ENCODE results near the gene ACE2.
"Not testable (repeated sequence)": the region's sequence is repeated elsewhere in the genome, so short reads cannot be mapped to it uniquely, and the experiment has no call there.

The ACE2 gene

GRCh38 chrX:15600745-15601144, at the start of gene ACE2:
Gene ACE2 (minus strand): TSS chrX:15600960. CDS start chrX:15600911, 49 bp downstream.
- no peak for DNase-seq

DNA sequence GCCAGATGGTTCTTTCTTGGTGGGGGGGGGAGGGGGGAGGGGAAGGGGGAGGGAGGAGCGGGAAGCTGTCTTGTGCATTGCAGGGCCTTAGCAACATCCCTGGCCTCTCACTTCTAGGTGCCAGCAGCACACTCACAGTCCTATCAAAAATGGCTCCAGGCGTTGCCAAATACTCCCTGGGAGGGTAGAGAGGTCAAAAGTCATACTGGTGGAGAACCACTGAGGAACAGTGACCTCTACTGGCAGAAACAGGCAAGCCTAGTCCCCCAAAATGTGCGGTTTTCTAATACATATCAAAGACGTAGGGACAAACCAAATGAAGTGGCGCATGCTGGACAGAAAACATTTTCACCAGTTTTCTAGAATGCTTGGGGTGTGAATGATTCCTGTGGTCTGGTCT, 46.8 kb upstream of the ACE2 start:
- not testable (repeated sequence) for DNase-seq

DNA sequence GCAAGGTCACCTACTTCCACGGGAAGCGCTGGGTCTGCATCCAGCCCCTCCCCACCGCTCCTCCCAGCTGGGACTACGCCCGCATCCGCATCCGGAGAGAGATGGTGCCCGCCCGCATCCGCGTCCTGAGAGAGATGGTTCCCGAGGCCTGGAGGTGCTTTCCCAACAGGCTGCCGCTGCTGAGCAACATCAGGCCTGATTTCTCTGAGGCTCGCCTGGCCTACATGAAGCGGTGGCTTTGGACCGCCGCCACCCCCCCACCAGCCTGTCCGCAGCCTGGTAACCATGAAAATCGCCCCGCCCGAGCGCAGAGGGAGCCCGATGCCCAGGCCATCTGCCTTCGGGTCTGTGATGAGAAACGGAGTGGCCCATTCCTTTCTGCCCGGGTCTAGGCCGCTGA, 45.8 kb upstream of the ACE2 start:
- DNase-seq: no peak

DNA sequence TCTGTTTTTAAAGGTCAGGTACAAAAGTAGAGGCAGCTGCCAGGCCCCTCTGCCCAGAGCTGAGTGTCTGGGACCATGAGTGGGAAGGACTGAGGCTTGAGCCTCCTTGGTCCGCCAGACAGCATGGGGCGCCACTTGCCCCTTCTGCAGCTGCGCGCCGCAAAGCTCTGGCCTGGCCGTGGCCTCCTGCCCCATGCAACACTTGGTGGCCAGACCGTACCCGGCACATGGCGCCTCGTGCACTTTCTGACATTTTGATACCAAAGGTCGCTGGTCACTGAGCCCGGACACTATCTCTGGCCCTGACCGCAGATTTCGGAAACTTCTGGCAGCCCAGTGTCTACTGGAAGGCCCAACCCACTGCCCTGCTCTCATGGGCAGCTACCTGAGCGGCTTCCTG, 45.3 kb upstream of the ACE2 start:
- no peak for DNase-seq

GRCh38 chrX:15645266-15645665, 44.5 kb upstream of the ACE2 start:
- no peak for DNase-seq

DNA sequence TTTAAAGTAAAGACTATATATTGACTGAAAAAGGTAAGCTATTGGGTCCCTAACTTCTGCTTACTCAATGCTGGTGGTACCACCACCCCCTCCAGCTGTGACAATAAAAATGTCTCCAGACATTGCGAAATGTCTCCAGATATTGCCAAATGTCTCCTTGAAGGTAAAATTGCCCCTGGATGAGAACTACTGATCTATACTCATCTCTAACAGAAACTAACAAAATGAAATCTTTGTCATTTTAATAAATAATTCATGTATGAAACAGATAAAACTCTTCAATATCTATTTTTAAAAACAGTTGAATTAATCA, 43.8 kb upstream of the ACE2 start:
- DNase-seq: no peak

GRCh38 chrX:15643786-15644559, 43.2 kb upstream of the ACE2 start:
- no peak for DNase-seq

DNA sequence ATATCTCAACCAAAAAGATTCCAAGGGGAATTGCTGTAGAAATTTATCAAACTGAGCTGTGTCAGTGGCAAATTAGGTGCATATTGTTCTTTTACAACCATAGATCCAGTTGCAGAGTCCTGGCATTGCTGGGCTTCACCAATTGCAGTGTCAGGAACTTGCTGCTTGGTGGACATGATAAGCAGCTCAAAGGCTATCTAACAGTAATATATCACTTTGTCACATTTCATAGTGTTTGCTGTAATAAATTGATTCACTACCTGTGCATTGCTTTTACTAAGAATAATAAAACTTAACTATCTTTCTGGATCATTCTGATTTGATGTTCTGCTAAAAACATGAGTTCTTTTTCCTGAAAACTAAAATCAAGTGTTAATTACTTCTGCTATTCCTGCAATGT, 30.9 kb upstream of the ACE2 start:
- DNase-seq: no peak

DNA sequence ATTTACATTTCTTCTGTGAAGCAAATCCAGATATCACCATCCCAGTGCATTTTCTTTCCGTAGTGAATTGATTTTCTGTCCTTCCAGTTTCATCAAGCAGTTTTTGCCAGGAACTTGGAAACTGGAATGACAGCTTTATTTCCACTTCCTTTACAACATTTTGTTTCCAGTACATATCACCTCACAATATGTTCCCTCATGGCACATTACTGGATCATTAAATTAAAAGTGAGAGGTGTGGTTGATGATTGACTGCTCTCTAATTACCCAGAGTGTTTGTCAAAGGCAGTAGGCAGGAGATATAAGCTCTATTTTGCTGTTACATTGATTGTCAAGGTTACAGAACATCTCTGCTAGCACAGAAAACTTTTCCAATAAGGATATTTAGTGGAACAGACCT, 22.3 kb upstream of the ACE2 start:
- DNase-seq: no peak

- peak; percentile 2 for DNase-seq
These were observed 18.4 kb upstream of the ACE2 start for GRCh38 chrX:15619053-15619755.

- DNase-seq: no peak
These were observed 16.4 kb upstream of the ACE2 start for GRCh38 chrX:15617111-15617510.

- no peak for DNase-seq
These were observed 15.8 kb upstream of the ACE2 start for GRCh38 chrX:15616531-15616930.

- no peak for DNase-seq
These were observed 6.3 kb upstream of the ACE2 start for GRCh38 chrX:15607067-15607466.

DNA sequence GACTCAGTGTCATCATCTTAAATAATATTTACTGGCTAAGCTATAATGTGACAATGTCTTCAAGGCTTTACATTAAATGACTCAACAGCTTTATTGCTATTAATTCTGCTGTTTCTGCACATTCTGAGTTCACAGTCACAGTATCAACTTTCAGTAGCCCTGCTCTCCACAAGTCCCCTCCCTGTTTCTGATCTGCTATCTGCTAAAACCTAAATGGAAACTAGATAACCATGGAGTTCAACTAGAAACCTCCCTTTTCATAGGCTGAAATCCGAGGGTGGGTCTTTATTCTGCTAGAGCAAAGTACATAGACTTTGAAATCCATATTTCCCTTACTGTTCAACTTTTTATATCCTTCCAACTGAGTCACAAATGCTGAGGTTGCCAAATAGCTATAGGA, 5.4 kb upstream of the ACE2 start:
- DNase-seq: no peak

- no peak for DNase-seq
These were observed 4.5 kb upstream of the ACE2 start for GRCh38 chrX:15605226-15605625.

- DNase-seq: no peak
These were observed 2.0 kb upstream of the ACE2 start for GRCh38 chrX:15602761-15603160.

DNA sequence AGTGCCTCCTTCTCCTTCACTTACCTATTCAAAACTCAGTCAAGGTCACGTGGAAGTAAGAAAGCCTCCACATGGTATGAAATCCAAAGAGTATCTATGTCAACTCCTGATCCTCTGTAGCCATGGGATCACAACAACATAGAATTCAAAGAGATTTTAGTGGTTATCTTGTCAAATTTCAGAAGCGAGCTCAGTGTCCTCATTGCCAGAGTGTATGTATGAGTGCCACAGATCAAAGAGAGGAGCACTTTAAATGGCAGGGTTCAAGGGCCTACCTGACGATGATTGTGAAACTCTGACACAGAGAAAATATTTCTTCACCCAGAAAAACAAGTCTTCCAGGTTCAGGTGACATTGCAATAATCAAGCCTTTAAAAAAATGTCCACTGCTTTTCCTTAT, 1.2 kb upstream of the ACE2 start:
- no peak for DNase-seq

- DNase-seq: no peak
These were observed 711 bp downstream of the ACE2 start for GRCh38 chrX:15600049-15600448.

DNA sequence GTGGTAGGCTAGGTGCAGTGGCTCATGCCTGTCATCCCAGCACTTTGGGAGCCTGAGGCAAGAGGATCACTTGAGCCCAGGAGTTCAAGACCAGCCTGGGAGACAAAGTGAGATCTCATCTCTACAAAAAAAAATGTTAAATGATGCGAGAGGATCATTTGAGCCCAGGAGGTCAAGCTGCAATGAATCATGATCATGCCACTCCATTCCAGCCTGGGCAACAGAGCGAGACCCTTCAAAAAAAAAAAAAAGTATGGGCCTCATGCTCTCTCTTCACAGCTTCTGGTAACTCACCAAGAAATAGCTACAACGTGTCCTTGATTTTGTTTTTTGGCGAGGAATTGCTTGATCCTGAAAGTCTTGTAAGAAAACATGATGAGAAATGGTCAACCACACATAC, 1.3 kb downstream of the ACE2 start:
- DNase-seq: no peak

GRCh38 chrX:15598026-15598425, 2.7 kb downstream of the ACE2 start:
- DNase-seq: no peak

DNA sequence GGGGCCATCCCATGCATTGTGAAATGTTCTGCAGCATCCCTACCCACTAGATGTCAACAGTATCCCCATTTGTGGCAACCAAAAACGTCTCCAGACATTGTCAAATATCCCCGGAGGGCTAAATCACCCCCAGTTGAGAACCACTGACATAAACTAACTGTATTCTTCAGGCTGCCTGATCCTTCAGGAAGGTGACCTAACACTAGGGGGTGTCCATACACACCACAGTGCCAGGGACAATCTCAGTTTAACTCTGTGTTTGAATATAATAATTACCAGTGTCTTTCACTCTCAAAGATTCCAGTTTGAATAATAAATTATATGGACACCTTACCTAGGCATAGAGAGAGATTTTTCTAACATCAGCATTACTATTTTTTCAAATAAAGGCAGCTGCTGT, 6.4 kb downstream of the ACE2 start:
- no peak for DNase-seq

GRCh38 chrX:15579778-15580747, 20.7 kb downstream of the ACE2 start:
- no peak for DNase-seq

GRCh38 chrX:15576019-15576418, 24.7 kb downstream of the ACE2 start:
- DNase-seq: no peak

DNA sequence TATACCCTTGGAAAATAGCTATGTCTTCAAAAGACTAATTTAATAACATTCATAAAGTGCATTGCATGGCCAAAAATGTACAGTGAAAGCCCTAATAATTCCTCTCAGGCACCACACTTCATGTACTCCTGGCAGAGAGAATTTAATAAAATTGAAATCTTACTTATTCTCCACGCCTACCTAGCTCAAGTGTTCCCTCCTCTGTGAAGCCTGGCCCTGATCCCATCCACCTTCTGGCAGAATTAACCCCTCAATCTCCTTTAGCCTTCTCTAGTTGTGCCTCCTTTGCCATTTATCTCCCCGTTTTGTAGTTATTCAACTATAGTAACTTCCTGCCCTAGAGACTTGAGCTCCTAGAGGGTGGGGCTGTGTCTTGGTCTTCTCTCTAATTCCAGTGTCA, 26.7 kb downstream of the ACE2 start:
- no peak for DNase-seq

Data from EL (cell line).